Measurements from ENCODE around the gene CACNA1C. TPM values are rescaled to one million over a fixed set of nuclear protein-coding genes. Genes with fewer than 3 reads are reported as not detected.

CACNA1C gene
- total RNA-seq, 4 donors from 2014 or later, result 9.7 to 42.1 (median 18.1) TPM

DNA sequence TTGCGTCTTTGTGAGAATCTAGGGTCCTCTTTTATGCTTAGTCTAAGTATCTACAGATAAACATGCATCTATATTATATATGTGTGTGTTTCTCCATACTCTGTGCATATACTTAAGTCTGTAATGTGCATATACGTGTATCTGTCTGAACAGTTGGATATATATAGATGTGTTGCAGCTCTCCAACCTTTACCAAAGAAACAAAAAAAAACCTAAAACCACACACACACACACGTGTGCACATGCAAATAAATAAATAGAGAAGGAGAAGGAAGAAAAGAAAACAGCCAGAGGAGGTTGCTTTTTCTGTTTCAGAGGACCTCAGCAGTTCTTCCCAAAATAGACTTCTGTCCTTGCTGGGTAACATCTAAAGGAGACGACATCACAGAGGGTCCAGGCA, 244.9 kb downstream of the CACNA1C start:
- DNase-seq, result no peak
- Histone ChIP-seq H3K27me3 (no peaks in the 10 kb centered on the region), H3K27ac (no peak overlapping the region), H3K36me3 (no peaks in the 10 kb centered on the region), H3K9me3 (no peaks in the 10 kb centered on the region), H3K4me3 (no peak overlapping the region), H3K4me1 (no peaks in the 10 kb centered on the region)
- no peak for TF ChIP-seq POLR2A (IDR thresholded peaks at IDR 0.05)
- TF ChIP-seq, protein P1, sequence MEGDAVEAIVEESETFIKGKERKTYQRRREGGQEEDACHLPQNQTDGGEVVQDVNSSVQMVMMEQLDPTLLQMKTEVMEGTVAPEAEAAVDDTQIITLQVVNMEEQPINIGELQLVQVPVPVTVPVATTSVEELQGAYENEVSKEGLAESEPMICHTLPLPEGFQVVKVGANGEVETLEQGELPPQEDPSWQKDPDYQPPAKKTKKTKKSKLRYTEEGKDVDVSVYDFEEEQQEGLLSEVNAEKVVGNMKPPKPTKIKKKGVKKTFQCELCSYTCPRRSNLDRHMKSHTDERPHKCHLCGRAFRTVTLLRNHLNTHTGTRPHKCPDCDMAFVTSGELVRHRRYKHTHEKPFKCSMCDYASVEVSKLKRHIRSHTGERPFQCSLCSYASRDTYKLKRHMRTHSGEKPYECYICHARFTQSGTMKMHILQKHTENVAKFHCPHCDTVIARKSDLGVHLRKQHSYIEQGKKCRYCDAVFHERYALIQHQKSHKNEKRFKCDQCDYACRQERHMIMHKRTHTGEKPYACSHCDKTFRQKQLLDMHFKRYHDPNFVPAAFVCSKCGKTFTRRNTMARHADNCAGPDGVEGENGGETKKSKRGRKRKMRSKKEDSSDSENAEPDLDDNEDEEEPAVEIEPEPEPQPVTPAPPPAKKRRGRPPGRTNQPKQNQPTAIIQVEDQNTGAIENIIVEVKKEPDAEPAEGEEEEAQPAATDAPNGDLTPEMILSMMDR (IDR thresholded peaks at IDR 0.05), result no peak

DNA sequence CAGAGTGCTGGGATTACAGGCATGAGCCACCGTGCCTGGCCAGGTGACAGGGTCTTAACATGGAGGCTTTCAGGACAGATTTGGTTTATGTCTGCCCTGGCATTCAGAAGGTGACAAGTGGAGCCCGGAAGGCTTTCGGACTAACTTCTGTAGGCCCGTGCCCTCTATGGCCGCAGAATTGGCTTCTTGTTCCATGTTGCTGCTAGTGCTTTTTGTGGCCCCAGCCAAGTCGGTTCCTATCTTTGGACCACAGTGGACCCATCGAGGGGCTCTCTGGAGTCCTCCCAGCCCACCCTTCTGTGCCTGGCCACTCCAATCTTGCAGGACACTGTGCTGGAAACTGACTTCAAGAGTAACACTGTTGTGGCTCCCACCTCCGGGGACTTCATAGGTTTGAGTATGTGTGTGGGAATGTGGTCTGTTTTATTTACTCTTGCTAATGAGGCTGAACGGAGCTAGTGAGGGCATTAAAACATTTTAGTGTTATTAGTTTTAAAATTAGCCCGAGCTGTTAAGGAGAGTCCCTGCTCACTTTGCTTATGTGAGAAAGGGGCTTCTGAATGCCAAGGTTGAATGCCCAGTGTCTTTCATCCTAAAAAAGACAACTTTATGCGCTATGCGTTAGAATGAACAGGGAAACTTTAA, 245.9 kb downstream of the CACNA1C start:
- Histone ChIP-seq H3K4me1 (no peaks in the 10 kb centered on the region), H3K27ac (no peak overlapping the region), H3K9me3 (no peaks in the 10 kb centered on the region), H3K4me3 (no peak overlapping the region), H3K36me3 (no peaks in the 10 kb centered on the region), H3K27me3 (no peaks in the 10 kb centered on the region)
- TF ChIP-seq, protein P1 (IDR thresholded peaks at IDR 0.05), result no peak
- TF ChIP-seq POLR2A (IDR thresholded peaks at IDR 0.05), result no peak
- no peak for DNase-seq

DNA sequence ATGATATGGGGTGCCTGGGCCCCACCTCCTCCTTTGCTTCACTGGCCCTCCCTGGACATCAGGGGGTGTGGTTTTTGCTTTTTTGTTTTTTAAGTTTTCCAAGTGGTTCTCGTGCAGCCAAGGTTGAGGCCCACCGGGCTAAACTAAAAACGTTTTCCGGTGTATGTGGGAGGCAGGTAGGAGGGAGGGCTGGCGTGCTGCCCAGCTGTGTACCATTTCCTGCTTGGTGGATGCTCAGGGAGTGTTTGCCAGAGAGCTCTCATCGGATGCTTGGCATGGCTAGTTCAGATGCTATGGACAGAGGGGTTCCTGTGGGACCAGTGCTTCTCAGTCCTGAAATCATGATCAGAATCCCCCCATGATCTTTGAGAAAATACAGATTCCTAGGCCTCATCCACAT, 246.4 kb downstream of the CACNA1C start:
- Histone ChIP-seq H3K27ac (no peak overlapping the region), H3K4me1 (no peaks in the 10 kb centered on the region), H3K36me3 (no peaks in the 10 kb centered on the region), H3K4me3 (no peak overlapping the region), H3K27me3 (no peaks in the 10 kb centered on the region), H3K9me3 (no peaks in the 10 kb centered on the region)
- no peak for DNase-seq
- TF ChIP-seq, protein P1 (IDR thresholded peaks at IDR 0.05), result no peak
- no peak for TF ChIP-seq POLR2A (IDR thresholded peaks at IDR 0.05)

DNA sequence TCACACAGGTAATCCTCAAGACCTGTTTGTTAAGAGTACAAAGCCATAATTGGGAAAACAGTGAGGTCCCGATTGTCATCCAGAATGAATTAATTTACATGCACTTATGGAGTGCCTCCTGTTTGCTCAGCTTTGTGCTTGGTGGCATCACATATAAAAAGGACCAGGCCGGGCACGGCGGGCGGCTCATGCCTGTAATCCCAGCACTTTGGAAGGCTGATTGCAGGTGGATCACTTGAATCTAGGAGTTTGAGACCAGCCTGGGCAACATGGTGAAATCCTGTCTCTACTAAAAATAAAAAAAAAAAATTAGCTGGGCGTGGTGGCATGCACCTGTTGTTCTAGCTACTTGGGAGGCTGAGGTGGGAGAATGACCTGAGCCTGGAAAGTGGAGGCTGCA, 247.4 kb downstream of the CACNA1C start:
- H3K27me3 ChIP-seq, result no peaks in the 10 kb centered on the region
- no peak overlapping the region for H3K27ac ChIP-seq
- H3K4me3 ChIP-seq, result no peak overlapping the region
- H3K9me3 ChIP-seq, result no peaks in the 10 kb centered on the region
- no peaks in the 10 kb centered on the region for H3K4me1 ChIP-seq
- no peaks in the 10 kb centered on the region for H3K36me3 ChIP-seq
- no peak for DNase-seq
- no peak for TF ChIP-seq POLR2A (IDR thresholded peaks at IDR 0.05)
- TF ChIP-seq, protein P1 (IDR thresholded peaks at IDR 0.05), result no peak

DNA sequence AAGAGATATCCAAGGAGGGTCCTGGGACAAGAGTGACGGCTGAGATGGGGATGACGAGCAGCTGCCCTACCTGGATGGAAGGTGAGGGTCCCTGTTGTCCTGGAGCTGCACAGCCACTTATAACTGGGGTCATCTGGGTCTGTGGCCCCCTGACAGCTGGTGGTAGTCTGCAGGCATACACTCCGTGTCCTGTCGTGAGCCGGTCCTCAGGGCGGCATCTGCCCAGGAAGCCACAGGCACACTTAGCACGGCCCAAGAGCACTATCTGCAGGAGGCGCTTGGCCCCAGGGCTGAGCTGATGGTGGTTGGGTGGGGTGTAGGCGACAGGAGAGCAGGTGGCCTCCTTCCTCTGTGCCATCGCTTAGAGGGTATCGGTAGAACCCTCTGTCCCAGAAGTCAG, 248.1 kb downstream of the CACNA1C start:
- Histone ChIP-seq H3K27ac (peak overlapping the region in 1 of 4 donors; percentile 25), H3K36me3 (no peaks in the 10 kb centered on the region), H3K9me3 (no peaks in the 10 kb centered on the region), H3K27me3 (no peaks in the 10 kb centered on the region), H3K4me3 (no peak overlapping the region), H3K4me1 (no peaks in the 10 kb centered on the region)
- no peak for TF ChIP-seq POLR2A (IDR thresholded peaks at IDR 0.05)
- TF ChIP-seq, protein P1 (IDR thresholded peaks at IDR 0.05), result no peak
- DNase-seq, result no peak
